ENCODE results near the gene FBXO33.

- TF ChIP-seq CTCF (IDR thresholded peaks at IDR 0.05) (no peak), EZH2 (IDR thresholded peaks at IDR 0.05; ENCODE audit: borderline replicate concordance, insufficient read depth, low read depth, low read length, poor library complexity, severe bottlenecking) (no peak)
Measured at GRCh38 chr14:39381366-39381765, 50.9 kb downstream of the FBXO33 start.

Data from B cell (primary cell).